Bronchial epithelial cell (primary cell): ENCODE data around the gene PGAM2. TPM values are rescaled to one million over a fixed set of nuclear protein-coding genes. Genes with fewer than 3 reads are reported as not detected.
A peak's percentile ranks its signal among the peaks of the same experiment; 100 is the strongest.

Source experiments
- DNase-seq: peaks from one replicate; pipeline ENCODE4 v3.0.0-alpha.2; 2010; ENCODE audit warnings: low read depth
- FAIRE-seq: peaks from 2 replicates; lab custom pipeline; 2011; peaks lifted over from hg19 to GRCh38; lab: Jason Lieb, UNC
- H3K27me3 ChIP-seq: 2 replicates; pipeline ENCODE4 v1.5.1; 2011; ENCODE audit warnings: low read length; ENCODE audit not compliant: control insufficient read depth, insufficient read depth
- H3K36me3 ChIP-seq: 2 replicates; pipeline ENCODE4 v1.5.1; 2011; ENCODE audit warnings: low read length; ENCODE audit not compliant: control insufficient read depth, insufficient read depth
- H3K4me3 ChIP-seq: 2 replicates; pipeline ENCODE4 v1.5.1; 2011; ENCODE audit warnings: mild to moderate bottlenecking, low read depth, low read length, control low read depth
- total RNA-seq: library from RNA; depleted of rRNA; stranded (reverse); fragments of >200 nt; gene quantifications from 2 replicates; pipeline ENCODE4 v1.2.1, GENCODE V29; 2014
- TF ChIP-seq, protein P1 (sequence below): IDR thresholded peaks from 2 replicates; pipeline ENCODE4 v1.5.1; 2011; ENCODE audit warnings: mild to moderate bottlenecking, moderate library complexity, low read length, control low read depth, inconsistent platforms; ENCODE audit not compliant: insufficient read depth, severe bottlenecking

PGAM2 gene
- total RNA-seq, 1 donor from 2014 or later, result 0.53 TPM

DNA sequence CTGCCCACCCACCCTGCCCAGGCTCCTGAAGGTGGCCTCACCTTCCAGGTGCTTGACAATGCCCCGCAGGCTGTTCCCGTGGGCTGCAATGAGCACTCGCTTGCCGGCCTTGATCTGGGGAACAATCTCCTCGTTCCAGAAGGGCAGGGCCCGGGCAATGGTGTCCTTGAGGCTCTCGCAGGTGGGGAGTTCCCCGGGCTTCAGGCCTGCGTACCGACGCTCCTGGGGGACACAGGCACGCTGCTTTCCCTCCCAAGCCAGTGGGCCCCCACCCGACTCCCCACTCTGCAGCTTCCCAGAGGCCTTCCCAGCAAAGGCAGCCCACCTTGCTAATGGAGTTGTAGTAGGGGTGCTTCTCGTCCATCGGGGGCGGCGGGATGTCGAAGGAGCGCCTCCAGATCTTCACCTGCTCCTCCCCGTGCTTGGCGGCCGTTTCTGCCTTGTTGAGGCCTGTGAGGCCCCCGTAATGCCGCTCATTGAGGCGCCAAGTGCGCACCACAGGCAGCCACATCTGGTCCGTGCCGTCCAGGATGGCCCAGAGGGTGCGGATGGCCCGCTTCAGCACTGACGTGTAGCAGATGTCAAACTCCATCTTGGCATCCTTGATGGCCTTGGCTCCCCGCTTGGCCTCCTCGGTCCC lies 456 bp downstream of the PGAM2 start:
- DNase-seq, result no peak
- TF ChIP-seq, protein P1, sequence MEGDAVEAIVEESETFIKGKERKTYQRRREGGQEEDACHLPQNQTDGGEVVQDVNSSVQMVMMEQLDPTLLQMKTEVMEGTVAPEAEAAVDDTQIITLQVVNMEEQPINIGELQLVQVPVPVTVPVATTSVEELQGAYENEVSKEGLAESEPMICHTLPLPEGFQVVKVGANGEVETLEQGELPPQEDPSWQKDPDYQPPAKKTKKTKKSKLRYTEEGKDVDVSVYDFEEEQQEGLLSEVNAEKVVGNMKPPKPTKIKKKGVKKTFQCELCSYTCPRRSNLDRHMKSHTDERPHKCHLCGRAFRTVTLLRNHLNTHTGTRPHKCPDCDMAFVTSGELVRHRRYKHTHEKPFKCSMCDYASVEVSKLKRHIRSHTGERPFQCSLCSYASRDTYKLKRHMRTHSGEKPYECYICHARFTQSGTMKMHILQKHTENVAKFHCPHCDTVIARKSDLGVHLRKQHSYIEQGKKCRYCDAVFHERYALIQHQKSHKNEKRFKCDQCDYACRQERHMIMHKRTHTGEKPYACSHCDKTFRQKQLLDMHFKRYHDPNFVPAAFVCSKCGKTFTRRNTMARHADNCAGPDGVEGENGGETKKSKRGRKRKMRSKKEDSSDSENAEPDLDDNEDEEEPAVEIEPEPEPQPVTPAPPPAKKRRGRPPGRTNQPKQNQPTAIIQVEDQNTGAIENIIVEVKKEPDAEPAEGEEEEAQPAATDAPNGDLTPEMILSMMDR, result no peak
- H3K36me3 ChIP-seq, result peaks cover 8% of the 10 kb centered on the region
- H3K27me3 ChIP-seq, result no peaks in the 10 kb centered on the region
- FAIRE-seq, result no peak
- H3K4me3 ChIP-seq, result no peak overlapping the region

DNA sequence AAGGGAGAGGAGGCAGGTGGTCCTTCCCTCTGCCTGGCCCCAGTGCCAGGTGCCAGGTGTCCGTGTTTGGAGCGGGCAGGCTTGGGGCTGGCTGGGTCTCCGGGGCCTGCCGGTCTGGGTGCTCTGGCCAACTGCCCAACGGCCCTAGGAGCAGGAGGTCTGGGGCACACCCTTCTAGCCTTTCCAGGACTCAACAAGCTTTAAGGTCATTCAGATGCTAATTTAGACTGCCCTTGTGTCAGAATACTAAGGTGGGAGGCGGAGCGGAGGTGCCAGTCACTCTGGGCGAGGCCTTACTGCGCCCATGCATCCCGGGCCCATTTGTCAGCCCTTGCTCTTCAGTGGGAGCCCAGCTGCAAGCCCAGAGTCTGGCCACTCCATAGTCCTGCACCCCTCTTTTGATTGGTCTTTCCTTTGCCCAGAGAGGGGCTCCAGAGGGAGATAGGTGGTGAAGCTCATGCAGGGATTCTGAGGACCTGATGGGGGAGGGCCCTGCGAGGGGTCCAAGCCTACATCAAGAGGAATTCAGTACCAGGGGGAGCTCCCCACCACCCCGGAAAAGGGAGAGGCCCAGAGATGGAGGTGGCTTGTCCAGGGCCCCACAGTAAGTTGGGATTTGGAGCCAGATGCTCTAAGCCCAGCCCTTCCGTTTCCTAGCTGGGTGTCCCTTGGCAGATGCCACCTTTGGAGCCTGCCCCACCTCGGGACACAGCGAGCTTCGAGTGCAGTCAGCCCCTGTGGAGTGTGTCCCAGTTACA lies 1.3 kb downstream of the PGAM2 start:
- Histone ChIP-seq H3K4me3 (no peak overlapping the region), H3K36me3 (peaks cover 14% of the 10 kb centered on the region), H3K27me3 (no peaks in the 10 kb centered on the region)
- TF ChIP-seq, protein P1, result no peak
- peak; percentile 23 for FAIRE-seq
- DNase-seq, result no peak

DNA sequence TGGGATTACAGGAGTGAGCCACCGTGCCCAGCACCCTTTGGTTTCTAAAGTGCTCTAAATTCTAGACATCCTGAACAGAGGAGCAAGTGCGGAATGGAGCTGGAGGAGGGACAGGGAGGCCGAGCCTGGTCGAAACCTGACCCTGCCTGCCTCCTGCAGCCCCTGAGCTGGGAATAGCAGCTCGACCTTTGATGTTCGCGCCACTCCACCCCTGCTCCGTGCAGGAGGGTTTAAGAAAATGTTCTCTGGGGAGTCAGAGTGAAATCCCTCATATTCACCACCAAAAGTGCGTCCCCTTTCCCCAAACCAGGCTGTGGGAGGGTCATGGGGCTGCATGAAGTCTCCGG lies 1.8 kb downstream of the PGAM2 start:
- FAIRE-seq (no peak), DNase-seq (no peak)
- H3K36me3 ChIP-seq, result peaks cover 17% of the 10 kb centered on the region
- no peaks in the 10 kb centered on the region for H3K27me3 ChIP-seq
- H3K4me3 ChIP-seq, result no peak overlapping the region
- TF ChIP-seq, protein P1, result no peak

DNA sequence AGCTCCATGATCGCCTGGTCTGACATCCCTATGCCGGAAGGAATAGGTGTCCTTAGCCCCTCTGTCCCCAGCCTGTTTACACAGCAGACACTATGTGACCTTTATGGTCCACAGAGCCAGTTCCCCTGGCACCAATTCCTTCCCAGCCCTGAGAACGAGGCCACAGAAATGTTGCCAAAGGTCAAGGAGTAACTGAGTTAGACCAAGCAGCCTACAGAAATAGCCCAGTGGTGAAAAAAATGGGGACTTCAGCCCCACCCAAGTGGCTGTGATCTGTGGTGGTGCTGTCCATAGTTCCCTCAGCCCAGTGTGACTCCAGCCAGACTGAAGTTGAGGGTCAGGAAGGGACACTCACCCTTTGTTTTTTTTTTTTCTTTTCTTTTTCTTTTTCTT lies 2.5 kb downstream of the PGAM2 start:
- DNase-seq (no peak), FAIRE-seq (no peak)
- Histone ChIP-seq H3K36me3 (peaks cover 23% of the 10 kb centered on the region), H3K4me3 (no peak overlapping the region), H3K27me3 (no peaks in the 10 kb centered on the region)
- TF ChIP-seq, protein P1, result no peak

DNA sequence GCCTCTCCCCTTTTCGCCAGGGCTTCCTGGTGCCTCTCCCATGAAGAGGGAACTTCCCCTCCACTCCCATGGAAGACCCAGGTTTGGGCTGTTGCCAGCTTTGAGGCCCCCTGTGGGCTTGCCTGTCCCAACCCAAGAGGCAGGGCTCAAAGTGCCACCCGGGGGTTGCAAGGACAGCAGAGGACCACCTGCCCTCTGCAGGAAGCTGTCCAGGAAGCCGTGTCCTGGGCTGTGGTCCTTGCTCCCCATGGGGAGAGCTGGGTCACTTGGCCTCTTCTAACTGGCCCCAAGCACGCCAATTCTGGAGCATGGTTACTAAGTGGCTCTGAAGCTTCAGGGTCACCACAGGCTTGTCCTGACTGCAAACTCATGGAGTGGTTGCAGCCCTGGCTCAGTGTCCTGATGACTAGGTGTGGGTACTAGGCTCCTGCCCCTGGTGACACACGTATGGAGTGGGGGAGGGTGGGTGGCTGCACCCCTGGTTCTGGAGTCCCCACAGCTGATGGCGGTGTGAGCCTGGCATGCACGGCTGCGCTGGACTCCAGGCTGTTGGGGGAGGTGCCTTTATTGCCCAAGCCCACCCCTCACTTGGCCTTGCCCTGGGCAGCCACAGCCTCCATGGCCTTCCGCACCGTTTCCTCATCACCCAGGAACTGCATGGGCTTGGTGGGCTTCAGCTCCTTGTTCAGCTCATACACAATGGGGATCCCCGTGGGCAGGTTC lies 3.0 kb downstream of the PGAM2 start:
- FAIRE-seq, result no peak
- DNase-seq, result no peak
- Histone ChIP-seq H3K27me3 (no peaks in the 10 kb centered on the region), H3K36me3 (peaks cover 28% of the 10 kb centered on the region), H3K4me3 (no peak overlapping the region)
- TF ChIP-seq, protein P1, result no peak
